H1 (cell line): Measurements from ENCODE around the gene WDR4. TPM values are rescaled to one million over a fixed set of nuclear protein-coding genes. Genes with fewer than 3 reads are reported as not detected.

Source experiments
- CTCF ChIA-PET: fragments of 300-600 bp; sonication (Branson Sonifier 250); formaldehyde crosslinking; loops from one replicate; lab custom pipeline; 2021; ENCODE audit not compliant: partially characterized antibody; lab: Charles Lee
- POLR2A ChIA-PET: fragments of 300-600 bp; sonication (Branson Sonifier 250); formaldehyde crosslinking; loops from one replicate; lab custom pipeline; 2021; ENCODE audit warnings: inconsistent platforms; ENCODE audit not compliant: partially characterized antibody; lab: Charles Lee
- DNase-seq, 2 experiments: peaks; one replicate each; pipeline versions ENCODE4 v3.0.0 to v3.0.0-alpha.2; 2010 to 2022; ENCODE audit warnings: low spot score in 2 of 2, low read depth in 1 of 2, mixed read lengths in 1 of 2
- FAIRE-seq: peaks from 2 replicates; lab custom pipeline; 2011; peaks lifted over from hg19 to GRCh38; lab: Jason Lieb, UNC
- H2AFZ ChIP-seq: 2 replicates; pipeline ENCODE4 v1.8.1; 2012; ENCODE audit warnings: low read length, inconsistent platforms
- H2AK5ac ChIP-seq: 2 replicates; pipeline ENCODE4 v1.6.1; 2013; ENCODE audit warnings: low read depth, low read length
- H2BK120ac ChIP-seq: replicated peaks from 2 replicates; pipeline ENCODE3; 2013; ENCODE audit warnings: low read depth, low read length, inconsistent platforms
- H2BK12ac ChIP-seq: 2 replicates; pipeline ENCODE4 v1.6.1; 2013; ENCODE audit warnings: low read depth, low read length
- H2BK15ac ChIP-seq: 2 replicates; pipeline ENCODE4 v1.6.1; 2013; ENCODE audit warnings: low read length
- H2BK20ac ChIP-seq: 2 replicates; pipeline ENCODE4 v1.6.1; 2013; ENCODE audit warnings: low read length
- H2BK5ac ChIP-seq: 2 replicates; pipeline ENCODE4 v1.6.1; 2013; ENCODE audit warnings: low read depth, low read length
- H3K14ac ChIP-seq: 2 replicates; pipeline ENCODE4 v1.6.1; 2013; ENCODE audit warnings: inconsistent platforms; ENCODE audit not compliant: insufficient read length
- H3K18ac ChIP-seq: 2 replicates; pipeline ENCODE4 v1.6.1; 2013; ENCODE audit warnings: low read length; ENCODE audit errors: extremely low read depth
- H3K23ac ChIP-seq: 2 replicates; pipeline ENCODE4 v1.6.1; 2013; ENCODE audit warnings: inconsistent platforms; ENCODE audit not compliant: insufficient read length
- H3K23me2 ChIP-seq: 2 replicates; pipeline ENCODE4 v1.6.1; 2013; ENCODE audit warnings: low read depth, low read length
- H3K27ac ChIP-seq: 2 replicates; pipeline ENCODE4 v1.6.1; 2011; ENCODE audit warnings: low read depth, low read length, inconsistent platforms
- H3K27me3 ChIP-seq, 4 experiments: replicated peaks in 1 of 4; 1 replicate in 1 of 4; 2 replicates in 3 of 4; pipeline versions ENCODE4 v1.6.1 to v1.8.1; 2011 to 2013; ENCODE audit warnings: low read length in 3 of 4, mild to moderate bottlenecking in 3 of 4, inconsistent platforms in 2 of 4, mixed read lengths in 2 of 4, moderate library complexity in 1 of 4; ENCODE audit not compliant: control insufficient read depth in 3 of 4, insufficient read depth in 3 of 4; ENCODE audit errors: extremely low read depth in 1 of 4
- H3K36me3 ChIP-seq, 4 experiments: 2 replicates each; pipeline versions ENCODE4 v1.6.1 to v1.8.1; 2011 to 2013; ENCODE audit warnings: mild to moderate bottlenecking in 4 of 4, low read length in 3 of 4, moderate library complexity in 2 of 4, control low read depth in 1 of 4, inconsistent platforms in 1 of 4; ENCODE audit not compliant: insufficient read depth in 4 of 4, control insufficient read depth in 2 of 4
- H3K4ac ChIP-seq: replicated peaks from 2 replicates; pipeline ENCODE3; 2013; ENCODE audit warnings: low read length, low read depth, mixed read lengths, inconsistent platforms; ENCODE audit not compliant: insufficient read length
- H3K4me1 ChIP-seq, 4 experiments: replicated peaks in 1 of 4; 1 replicate in 1 of 4; 2 replicates in 3 of 4; pipeline versions ENCODE4 v1.6.1 to v1.8.1; 2011 to 2013; ENCODE audit warnings: low read length in 3 of 4, inconsistent platforms in 2 of 4, mixed read lengths in 1 of 4; ENCODE audit not compliant: insufficient read depth in 4 of 4, control insufficient read depth in 3 of 4
- H3K4me2 ChIP-seq, 2 experiments: 2 replicates each; pipeline versions ENCODE4 v1.6.1 to v1.8.1; 2011 to 2013; ENCODE audit warnings: low read depth in 2 of 2, low read length in 2 of 2, control low read depth in 1 of 2, inconsistent platforms in 1 of 2, mild to moderate bottlenecking in 1 of 2; ENCODE audit not compliant: insufficient read depth in 1 of 2
- H3K4me3 ChIP-seq, 4 experiments: fragments of 200-600, 300-600 bp in 1 of 4; sonication (generic), shearing (Covaris generic), sonication (Bioruptor Twin) in 1 of 4; 2 replicates each; pipeline versions ENCODE4 v1.5.1 to v1.8.1; 2011 to 2016; ENCODE audit warnings: low read length in 4 of 4, low read depth in 3 of 4, control low read depth in 2 of 4, inconsistent platforms in 2 of 4, mild to moderate bottlenecking in 2 of 4, mixed read lengths in 1 of 4, moderate library complexity in 1 of 4; ENCODE audit not compliant: insufficient read depth in 2 of 4; ENCODE audit errors: extremely low read depth in 1 of 4
- H3K56ac ChIP-seq: replicated peaks from 2 replicates; pipeline ENCODE3; 2013; ENCODE audit warnings: low read depth, mild to moderate bottlenecking, mixed read lengths, low read length, inconsistent platforms; ENCODE audit not compliant: insufficient read length
- H3K79me1 ChIP-seq: 2 replicates; pipeline ENCODE4 v1.6.1; 2013; ENCODE audit warnings: low read depth, low read length, control low read depth
- H3K79me2 ChIP-seq, 2 experiments: 2 replicates each; pipeline versions ENCODE4 v1.6.1 to v1.8.1; 2012 to 2013; ENCODE audit warnings: low read length in 2 of 2, mild to moderate bottlenecking in 2 of 2, inconsistent platforms in 1 of 2; ENCODE audit not compliant: insufficient read depth in 2 of 2, control insufficient read depth in 1 of 2
- H3K9ac ChIP-seq, 4 experiments: replicated peaks in 1 of 4; 1 replicate in 1 of 4; 2 replicates in 3 of 4; pipeline versions ENCODE4 v1.6.1 to v1.8.1; 2011 to 2013; ENCODE audit warnings: low read depth in 3 of 4, low read length in 3 of 4, control low read depth in 2 of 4, mild to moderate bottlenecking in 2 of 4, moderate library complexity in 2 of 4, inconsistent platforms in 1 of 4; ENCODE audit errors: extremely low read depth in 1 of 4
- H3K9me3 ChIP-seq, 2 experiments: 2 replicates each; pipeline versions ENCODE4 v1.6.1 to v1.8.1; 2012 to 2013; ENCODE audit warnings: mild to moderate bottlenecking in 2 of 2, moderate library complexity in 2 of 2, control low read depth in 1 of 2, inconsistent platforms in 1 of 2, low read depth in 1 of 2, low read length in 1 of 2, mixed read lengths in 1 of 2; ENCODE audit not compliant: insufficient read depth in 2 of 2
- H4K20me1 ChIP-seq, 2 experiments: replicated peaks in 1 of 2; 2 replicates each; pipeline versions ENCODE3 to v1.8.1; 2011 to 2013; ENCODE audit warnings: inconsistent platforms in 2 of 2, low read length in 2 of 2, mild to moderate bottlenecking in 1 of 2; ENCODE audit not compliant: insufficient read depth in 2 of 2, control insufficient read depth in 1 of 2
- H4K5ac ChIP-seq: 2 replicates; pipeline ENCODE4 v1.6.1; 2013; ENCODE audit warnings: low read length, low read depth, mixed read lengths, inconsistent platforms; ENCODE audit not compliant: insufficient read length
- H4K8ac ChIP-seq: 2 replicates; pipeline ENCODE4 v1.8.0; 2013; ENCODE audit warnings: mild to moderate bottlenecking, moderate library complexity, low read length, inconsistent platforms; ENCODE audit not compliant: insufficient read depth; ENCODE audit errors: extremely low read depth
- H4K91ac ChIP-seq: replicated peaks from 2 replicates; pipeline ENCODE3; 2013; ENCODE audit warnings: low read length, mixed read lengths, inconsistent platforms; ENCODE audit not compliant: insufficient read length
- ASH2L ChIP-seq: fragments of 200-600, 300-600 bp; sonication (generic); IDR thresholded peaks from one replicate; pipeline ENCODE4 v1.7.1; 2017; ENCODE audit warnings: low read length
- BCL11A ChIP-seq, 2 experiments: IDR thresholded peaks; one replicate each; pipeline ENCODE4 v1.6.1; 2011; ENCODE audit warnings: low read depth in 2 of 2, low read length in 2 of 2, mild to moderate bottlenecking in 2 of 2
- CHD2 ChIP-seq: IDR thresholded peaks from 2 replicates; pipeline ENCODE4 v1.6.1; 2012; ENCODE audit warnings: low read length, improper control_type of control experiment
- GABPA ChIP-seq: IDR thresholded peaks from 2 replicates; pipeline ENCODE4 v1.6.1; 2011; ENCODE audit warnings: mild to moderate bottlenecking, low read length, moderate library complexity, borderline replicate concordance; ENCODE audit not compliant: insufficient read depth
- GTF2F1 ChIP-seq: IDR thresholded peaks from 2 replicates; pipeline ENCODE4 v1.6.1; 2012; ENCODE audit warnings: low read depth, low read length, improper control_type of control experiment, borderline replicate concordance
- HDAC2 ChIP-seq, 2 experiments: fragments of 300-600 bp in 1 of 2; sonication (generic) in 1 of 2; IDR thresholded peaks; 2 replicates each; pipeline ENCODE4 v1.6.1; 2011 to 2012; ENCODE audit warnings: low read depth in 2 of 2, low read length in 2 of 2, mild to moderate bottlenecking in 2 of 2, moderate library complexity in 2 of 2, borderline replicate concordance in 1 of 2, inconsistent platforms in 1 of 2
- KDM5A ChIP-seq: fragments of 200-600 bp; IDR thresholded peaks from 2 replicates; pipeline ENCODE4 v1.7.1; 2012; ENCODE audit warnings: mild to moderate bottlenecking, low read length, inconsistent platforms, mixed read lengths
- POLR2A ChIP-seq, 2 experiments: IDR thresholded peaks; 1 replicate in 1 of 2; 2 replicates in 1 of 2; pipeline ENCODE4 v1.6.1; 2011; ENCODE audit warnings: low read depth in 2 of 2, low read length in 2 of 2, mild to moderate bottlenecking in 2 of 2; ENCODE audit errors: control extremely low read depth in 1 of 2
- POLR2AphosphoS5 ChIP-seq: IDR thresholded peaks from 2 replicates; pipeline ENCODE4 v1.6.1; 2011; ENCODE audit warnings: low read depth, low read length
- SRF ChIP-seq: IDR thresholded peaks from 2 replicates; pipeline ENCODE4 v1.6.1; 2011; ENCODE audit warnings: mild to moderate bottlenecking, low read depth, low read length, moderate library complexity
- ZNF274 ChIP-seq: IDR thresholded peaks from 2 replicates; pipeline ENCODE4 v1.7.0; 2012; ENCODE audit warnings: low read length, borderline replicate concordance; ENCODE audit errors: extremely low read depth
- WGBS, 2 experiments: shearing (Covaris generic) in 1 of 2; methylation state at CpG; one replicate each; pipeline versions ENCODE4 v1.1.6 to v1.1.7; 2013 to 2015; ENCODE audit warnings: low lambda C conversion rate in 2 of 2, mixed read lengths in 2 of 2, inconsistent platforms in 1 of 2, low coverage in 1 of 2, missing lambda C conversion rate in 1 of 2; ENCODE audit not compliant: insufficient replicate concordance in 2 of 2, insufficient coverage in 1 of 2, insufficient read length in 1 of 2; ENCODE audit errors: extremely low coverage in 1 of 2, missing lambda C conversion rate in 1 of 2; 5-methylcytosine and 5-hydroxymethylcytosine counted together
- polyA plus RNA-seq, 7 experiments: library from polyadenylated mRNA; depleted of rRNA in 3 of 7; stranded (reverse) in 5 of 7; unstranded in 2 of 7; fragments of >200 nt in 5 of 7; fragments of 200-250 nt in 2 of 7; gene quantifications; 1 replicate in 5 of 7; 2 replicates in 1 of 7; 4 replicates in 1 of 7; pipeline versions ENCODE4 v1.2.1 to v1.2.3, GENCODE V29; 2011 to 2013; ENCODE audit warnings: missing spikeins in 2 of 7, mixed read lengths in 2 of 7
- total RNA-seq: library from RNA; stranded (reverse); fragmentation: NEBNext Ultra II Directional; extraction: Animal tissue kit (Norgen Biotek cat#: 25700); gene quantifications from 2 replicates; pipeline ENCODE4 v1.2.1, GENCODE V29; 2021
- TF ChIP-seq, protein P1 (sequence below): IDR thresholded peaks from 2 replicates; pipeline ENCODE4 v1.6.1; 2012; ENCODE audit warnings: low read length, inconsistent platforms

The WDR4 gene
- total and polyA plus RNA-seq, 2 of the 8 experiments (the other 6 are each of a cell fraction or from before 2014, with no cell fraction given) = 28.9 to 47.8 TPM

DNA sequence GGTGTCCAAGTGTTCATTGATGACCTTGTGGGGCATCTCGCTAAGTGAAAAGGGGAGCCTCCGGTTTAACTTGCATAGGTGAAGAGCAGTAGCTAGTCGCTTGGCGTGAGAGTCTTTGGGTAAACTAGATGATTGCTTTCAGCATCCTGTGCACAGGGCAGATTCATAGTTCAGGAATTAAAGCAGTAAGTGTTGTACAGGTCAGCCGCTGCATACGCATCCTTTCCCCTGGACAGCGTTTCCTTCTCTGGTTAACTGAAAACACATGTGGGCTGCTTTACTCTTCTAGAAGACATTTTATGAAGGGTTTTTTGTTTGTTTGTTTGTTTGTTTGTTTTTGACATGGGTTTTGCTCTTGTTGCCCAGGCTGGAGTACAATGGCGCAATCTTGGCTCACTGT is 25.9 kb upstream of the WDR4 start:
- no peak overlapping the region for H4K8ac ChIP-seq
- no peak overlapping the region for H2BK12ac ChIP-seq
- no peaks in the 10 kb centered on the region; a peak in 1 of 4 replicates for H3K79me2 ChIP-seq
- H4K91ac ChIP-seq = no peak overlapping the region
- no peak for DNase-seq
- H2BK120ac ChIP-seq = no peak overlapping the region
- H2AK5ac ChIP-seq = no peak overlapping the region
- no peak overlapping the region for H3K4me2 ChIP-seq
- no peaks in the 10 kb centered on the region for H3K27me3 ChIP-seq
- CTCF ChIA-PET = no interaction called here
- no peak overlapping the region for H3K14ac ChIP-seq
- no peak overlapping the region for H3K18ac ChIP-seq
- TF ChIP-seq, protein P1, sequence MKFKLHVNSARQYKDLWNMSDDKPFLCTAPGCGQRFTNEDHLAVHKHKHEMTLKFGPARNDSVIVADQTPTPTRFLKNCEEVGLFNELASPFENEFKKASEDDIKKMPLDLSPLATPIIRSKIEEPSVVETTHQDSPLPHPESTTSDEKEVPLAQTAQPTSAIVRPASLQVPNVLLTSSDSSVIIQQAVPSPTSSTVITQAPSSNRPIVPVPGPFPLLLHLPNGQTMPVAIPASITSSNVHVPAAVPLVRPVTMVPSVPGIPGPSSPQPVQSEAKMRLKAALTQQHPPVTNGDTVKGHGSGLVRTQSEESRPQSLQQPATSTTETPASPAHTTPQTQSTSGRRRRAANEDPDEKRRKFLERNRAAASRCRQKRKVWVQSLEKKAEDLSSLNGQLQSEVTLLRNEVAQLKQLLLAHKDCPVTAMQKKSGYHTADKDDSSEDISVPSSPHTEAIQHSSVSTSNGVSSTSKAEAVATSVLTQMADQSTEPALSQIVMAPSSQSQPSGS = no peak
- TF ChIP-seq CHD2 (no peak), ZNF274 (no peak), GABPA (no peak), POLR2A (IDR thresholded peaks at IDR 0.05; ENCODE audit: control extremely low read depth in 1 of 2, low read depth in 2 of 2, low read length in 2 of 2) (no peak), GTF2F1 (no peak), POLR2AphosphoS5 (no peak), SRF (no peak), BCL11A (IDR thresholded peaks at IDR 0.05; ENCODE audit: low read depth in 2 of 2, low read length in 2 of 2) (no peak), HDAC2 (IDR thresholded peaks at IDR 0.05; ENCODE audit: borderline replicate concordance in 1 of 2, low read depth in 2 of 2, low read length in 2 of 2) (no peak), ASH2L (no peak), KDM5A (no peak)
- TF ChIP-seq, all 59 proteins: peak for 0
- H2BK20ac ChIP-seq = no peak overlapping the region
- H3K4me3 ChIP-seq = no peak overlapping the region
- peaks cover 14 to 61% (median 41%) of the 10 kb centered on the region in 4 experiments for H3K36me3 ChIP-seq
- no peak for FAIRE-seq
- H3K79me1 ChIP-seq = no peaks in the 10 kb centered on the region
- no peaks in the 10 kb centered on the region; a peak in 1 of 4 replicates for H3K9me3 ChIP-seq
- 91% methylated on average over 8 of the region's 8 CpGs; no CpG with 5 or more reads in 1 of the 2 experiments for WGBS, 2 experiments
- no peak overlapping the region for H2AFZ ChIP-seq
- H3K4me1 ChIP-seq = no peaks in the 10 kb centered on the region
- H3K4ac ChIP-seq = no peak overlapping the region
- no peak overlapping the region for H3K56ac ChIP-seq
- peak overlapping the region in 2 of 4 experiments; percentile 29; a peak in 3 of 7 replicates for H3K9ac ChIP-seq
- no peak overlapping the region for H3K27ac ChIP-seq
- no peak overlapping the region for H3K23ac ChIP-seq
- H4K20me1 ChIP-seq = peaks cover 0 to 5% of the 10 kb centered on the region in 2 experiments
- no peak overlapping the region for H2BK15ac ChIP-seq
- no peak overlapping the region for H4K5ac ChIP-seq
- POLR2A ChIA-PET = interaction anchor here (1.2 kb wide), 1 partner anchor 12 kb away, joined by 5 read pairs; the partner anchor contains the start of gene NDUFV3
- H2BK5ac ChIP-seq = no peak overlapping the region
- H3K23me2 ChIP-seq = no peaks in the 10 kb centered on the region
